ENCODE data around the gene SLA2.

Gene SLA2

DNA sequence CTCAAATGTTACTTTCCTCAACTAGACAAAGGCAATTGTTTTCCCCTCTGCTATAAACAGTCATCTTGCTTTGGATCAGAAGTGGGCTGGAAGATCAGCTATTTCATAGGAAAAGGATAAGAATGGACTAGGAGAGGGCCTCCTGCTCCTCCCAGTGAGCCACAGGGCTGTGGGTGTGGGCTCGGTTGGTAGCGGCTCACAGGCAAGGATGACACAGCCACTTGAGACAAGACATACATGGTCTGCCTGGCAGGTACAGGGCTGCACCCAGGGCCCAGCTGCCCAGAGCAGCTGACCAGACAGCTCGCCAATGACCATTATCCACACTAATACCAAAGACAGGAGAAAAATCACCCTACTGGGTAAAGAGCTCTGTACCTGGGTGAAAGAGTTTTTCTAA, 9.0 kb upstream of the SLA2 start:
- Histone ChIP-seq H3K27me3 (no peaks in the 10 kb centered on the region), H3K9me3 (no peaks in the 10 kb centered on the region), H3K4me3 (ENCODE audit: low read depth in 1 of 2, low read length in 1 of 2) (no peak overlapping the region), H3K4me1 (ENCODE audit: control insufficient read depth in 1 of 2, insufficient read depth in 1 of 2, low read depth in 1 of 2, low read length in 1 of 2) (peaks cover 0 to 6% of the 10 kb centered on the region in 2 experiments), H3K27ac (no peak overlapping the region), H3K36me3 (peaks cover 31% of the 10 kb centered on the region)
- TF ChIP-seq, protein P1, sequence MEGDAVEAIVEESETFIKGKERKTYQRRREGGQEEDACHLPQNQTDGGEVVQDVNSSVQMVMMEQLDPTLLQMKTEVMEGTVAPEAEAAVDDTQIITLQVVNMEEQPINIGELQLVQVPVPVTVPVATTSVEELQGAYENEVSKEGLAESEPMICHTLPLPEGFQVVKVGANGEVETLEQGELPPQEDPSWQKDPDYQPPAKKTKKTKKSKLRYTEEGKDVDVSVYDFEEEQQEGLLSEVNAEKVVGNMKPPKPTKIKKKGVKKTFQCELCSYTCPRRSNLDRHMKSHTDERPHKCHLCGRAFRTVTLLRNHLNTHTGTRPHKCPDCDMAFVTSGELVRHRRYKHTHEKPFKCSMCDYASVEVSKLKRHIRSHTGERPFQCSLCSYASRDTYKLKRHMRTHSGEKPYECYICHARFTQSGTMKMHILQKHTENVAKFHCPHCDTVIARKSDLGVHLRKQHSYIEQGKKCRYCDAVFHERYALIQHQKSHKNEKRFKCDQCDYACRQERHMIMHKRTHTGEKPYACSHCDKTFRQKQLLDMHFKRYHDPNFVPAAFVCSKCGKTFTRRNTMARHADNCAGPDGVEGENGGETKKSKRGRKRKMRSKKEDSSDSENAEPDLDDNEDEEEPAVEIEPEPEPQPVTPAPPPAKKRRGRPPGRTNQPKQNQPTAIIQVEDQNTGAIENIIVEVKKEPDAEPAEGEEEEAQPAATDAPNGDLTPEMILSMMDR (IDR thresholded peaks at IDR 0.05): no peak

DNA sequence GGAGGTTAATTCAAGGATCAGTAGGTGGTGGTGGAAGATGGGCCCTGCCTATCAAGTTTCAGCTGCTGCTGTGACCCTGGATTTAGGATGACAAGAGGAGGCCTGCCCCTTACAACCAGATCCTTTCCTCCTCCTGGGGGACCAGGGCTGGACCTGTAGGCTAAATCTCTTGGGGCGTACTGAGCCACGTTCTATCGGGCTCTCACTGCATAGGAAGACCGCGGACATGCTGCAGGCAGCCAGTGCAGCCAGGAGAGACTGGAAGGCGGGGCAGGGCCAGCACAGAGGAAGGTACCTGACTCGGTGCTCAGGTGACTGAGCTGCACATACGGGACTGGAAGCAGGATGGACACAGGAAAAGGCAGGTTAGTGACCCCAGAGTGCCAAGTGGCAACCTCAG, 8.5 kb upstream of the SLA2 start:
- TF ChIP-seq, protein P1 (IDR thresholded peaks at IDR 0.05): no peak
- H3K9me3 ChIP-seq: no peaks in the 10 kb centered on the region
- peaks cover 31% of the 10 kb centered on the region for H3K36me3 ChIP-seq
- no peaks in the 10 kb centered on the region for H3K27me3 ChIP-seq
- peaks cover 0 to 6% of the 10 kb centered on the region in 2 experiments for H3K4me1 ChIP-seq (ENCODE audit: control insufficient read depth in 1 of 2, insufficient read depth in 1 of 2, low read depth in 1 of 2, low read length in 1 of 2)
- no peak overlapping the region for H3K27ac ChIP-seq
- H3K4me3 ChIP-seq (ENCODE audit: low read depth in 1 of 2, low read length in 1 of 2): no peak overlapping the region

DNA sequence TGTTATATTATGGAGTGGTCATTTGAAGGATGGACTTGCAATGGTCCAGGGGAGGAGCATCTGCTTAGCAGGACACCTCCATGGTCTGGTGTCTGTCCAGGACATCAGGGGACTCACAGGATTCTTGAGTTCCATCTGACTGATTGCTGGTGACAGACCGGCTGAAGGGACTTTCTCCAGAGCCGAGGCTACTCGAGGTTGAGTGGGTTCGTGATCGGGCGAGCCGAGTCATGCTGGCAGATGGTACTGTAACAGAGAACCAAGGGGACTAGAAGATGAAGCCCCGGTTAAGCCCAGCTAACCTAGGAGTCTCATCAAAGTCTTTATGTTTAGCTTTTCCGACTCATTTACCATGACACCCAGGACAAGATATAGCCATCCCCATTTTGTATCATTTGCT, 7.5 kb upstream of the SLA2 start:
- TF ChIP-seq, protein P1 (IDR thresholded peaks at IDR 0.05): no peak
- Histone ChIP-seq H3K27ac (no peak overlapping the region), H3K27me3 (no peaks in the 10 kb centered on the region), H3K9me3 (no peaks in the 10 kb centered on the region), H3K36me3 (peaks cover 28% of the 10 kb centered on the region), H3K4me3 (ENCODE audit: low read depth in 1 of 2, low read length in 1 of 2) (no peak overlapping the region), H3K4me1 (ENCODE audit: control insufficient read depth in 1 of 2, insufficient read depth in 1 of 2, low read depth in 1 of 2, low read length in 1 of 2) (peaks cover 0 to 5% of the 10 kb centered on the region in 2 experiments)

DNA sequence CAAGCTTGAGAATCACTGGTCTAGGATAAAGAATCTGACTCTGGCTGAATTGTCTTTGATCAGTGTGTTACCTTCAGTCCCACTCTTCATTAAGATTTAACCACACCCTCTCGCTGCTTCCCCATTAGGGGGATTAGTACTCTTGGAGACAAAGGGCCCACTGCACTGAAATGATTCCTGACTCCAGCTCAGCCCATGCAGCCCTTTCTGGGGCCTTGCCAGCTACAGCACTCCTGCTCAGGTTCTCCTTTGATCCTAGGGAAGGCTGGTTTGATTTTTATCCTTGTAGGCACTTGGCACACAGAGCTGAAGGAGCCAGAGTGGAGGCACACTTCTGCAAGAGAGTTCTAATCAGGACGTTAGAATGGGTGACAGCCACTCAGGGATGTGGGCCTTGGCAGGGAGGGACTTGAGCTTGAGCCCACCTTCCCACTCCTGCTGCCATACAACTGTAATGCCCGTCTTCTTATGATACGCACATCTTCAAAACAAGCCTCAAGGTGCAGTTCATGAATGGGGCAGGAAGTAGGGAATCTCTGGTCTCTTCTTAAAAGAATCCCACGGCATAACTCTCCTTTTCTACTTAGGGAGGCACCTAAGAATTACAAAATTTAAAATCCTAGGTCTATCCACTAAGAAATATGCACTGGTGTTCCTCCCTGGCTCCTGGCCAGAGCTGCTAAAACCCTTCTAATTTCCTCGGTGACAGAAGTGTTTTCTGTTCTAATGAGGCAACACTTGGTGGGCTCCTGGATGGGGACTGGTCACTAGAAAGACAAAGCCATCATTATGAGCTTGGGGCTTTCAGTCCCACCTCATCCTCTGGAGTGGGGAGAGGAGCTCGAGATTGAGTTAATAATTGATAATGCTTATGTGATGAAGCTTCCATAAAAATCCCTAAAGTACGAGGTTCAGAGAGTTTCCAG, 1.5 kb upstream of the SLA2 start:
- H3K36me3 ChIP-seq: peaks cover 8% of the 10 kb centered on the region
- no peaks in the 10 kb centered on the region for H3K9me3 ChIP-seq
- H3K4me1 ChIP-seq (ENCODE audit: control insufficient read depth in 1 of 2, insufficient read depth in 1 of 2, low read depth in 1 of 2, low read length in 1 of 2): peaks cover 12 to 13% of the 10 kb centered on the region in 2 experiments
- H3K27ac ChIP-seq: peak overlapping the region; percentile 13
- TF ChIP-seq, protein P1 (IDR thresholded peaks at IDR 0.05): no peak
- H3K27me3 ChIP-seq: no peaks in the 10 kb centered on the region
- H3K4me3 ChIP-seq (ENCODE audit: low read depth in 1 of 2, low read length in 1 of 2): no peak overlapping the region

DNA sequence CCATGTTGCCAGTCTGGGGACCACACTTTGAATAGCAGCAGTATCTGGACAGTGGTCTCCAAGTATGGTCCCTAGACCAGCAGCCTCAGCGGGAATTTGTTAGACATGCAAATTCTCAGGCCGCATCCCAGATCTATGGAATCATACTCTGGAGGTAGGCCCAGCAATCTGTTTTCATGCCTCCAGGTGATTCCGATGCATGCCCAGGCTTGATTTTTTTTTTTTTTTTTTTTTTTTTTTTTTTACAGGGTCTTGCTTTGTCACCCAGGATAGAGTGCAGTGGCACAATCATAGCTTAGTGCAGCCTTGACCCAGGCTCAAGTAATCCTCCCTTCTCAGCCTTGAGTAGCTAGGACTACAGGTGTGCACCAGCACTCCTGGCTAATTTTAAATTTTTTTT, 682 bp upstream of the SLA2 start:
- peaks cover 12 to 13% of the 10 kb centered on the region in 2 experiments for H3K4me1 ChIP-seq (ENCODE audit: control insufficient read depth in 1 of 2, insufficient read depth in 1 of 2, low read depth in 1 of 2, low read length in 1 of 2)
- peaks cover 4% of the 10 kb centered on the region for H3K36me3 ChIP-seq
- H3K27ac ChIP-seq: peak overlapping the region; percentile 72
- no peak overlapping the region for H3K4me3 ChIP-seq (ENCODE audit: low read depth in 1 of 2, low read length in 1 of 2)
- TF ChIP-seq, protein P1 (IDR thresholded peaks at IDR 0.05): no peak
- no peaks in the 10 kb centered on the region for H3K27me3 ChIP-seq
- H3K9me3 ChIP-seq: no peaks in the 10 kb centered on the region

All from neutrophil (primary cell).